HG02623 (cell line): ENCODE results near the gene ACER2.
A peak's percentile ranks its signal among the peaks of the same experiment; 100 is the strongest.

Experiments used
- ATAC-seq: cut with Tn5 transposase; IDR thresholded peaks from one replicate; pipeline ENCODE4 v1.9.1; 2021; ENCODE audit warnings: moderate library complexity; ENCODE audit not compliant: unreplicated experiment

The ACER2 gene

DNA sequence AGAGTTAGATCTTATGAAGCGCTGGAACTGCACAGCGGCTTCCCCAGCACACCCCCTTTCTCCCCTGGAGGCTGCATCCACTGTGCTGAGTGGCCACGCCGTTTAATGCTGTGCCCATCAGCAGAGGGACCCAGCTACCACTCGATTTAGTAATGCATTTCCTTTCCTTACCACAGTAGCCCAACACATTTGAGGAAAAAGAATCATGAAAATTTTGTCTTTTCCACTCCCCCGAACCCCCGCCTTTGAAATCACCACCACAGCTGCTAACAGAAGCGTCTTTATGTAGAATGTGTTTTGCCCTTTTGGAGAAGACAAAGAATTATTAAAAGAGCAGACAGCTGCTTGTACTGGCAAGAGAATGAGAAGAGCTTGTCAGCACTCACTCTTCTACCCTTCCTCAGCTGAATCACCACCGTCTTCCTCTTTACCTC lies 73.2 kb downstream of the ACER2 start:
- no peak for ATAC-seq

DNA sequence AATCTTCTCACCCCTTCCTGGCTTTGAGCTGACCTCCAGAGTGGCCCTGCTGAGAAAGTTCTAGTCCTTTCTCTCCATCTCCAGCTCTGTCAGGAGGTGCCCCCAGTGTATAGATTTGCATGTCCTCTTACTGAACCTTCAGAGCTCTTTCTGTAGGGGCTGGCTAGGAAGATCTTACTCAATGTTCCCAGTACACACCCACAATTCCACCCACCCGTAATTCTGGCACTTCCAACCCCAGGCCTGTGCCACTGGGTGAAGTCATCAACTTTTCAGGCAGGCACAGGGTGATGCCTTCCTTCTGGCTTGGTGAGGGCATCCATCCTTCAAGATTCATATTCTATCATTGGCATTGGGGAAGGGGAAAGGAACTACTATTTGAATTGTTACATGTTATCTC lies 75.9 kb downstream of the ACER2 start:
- no peak for ATAC-seq

DNA sequence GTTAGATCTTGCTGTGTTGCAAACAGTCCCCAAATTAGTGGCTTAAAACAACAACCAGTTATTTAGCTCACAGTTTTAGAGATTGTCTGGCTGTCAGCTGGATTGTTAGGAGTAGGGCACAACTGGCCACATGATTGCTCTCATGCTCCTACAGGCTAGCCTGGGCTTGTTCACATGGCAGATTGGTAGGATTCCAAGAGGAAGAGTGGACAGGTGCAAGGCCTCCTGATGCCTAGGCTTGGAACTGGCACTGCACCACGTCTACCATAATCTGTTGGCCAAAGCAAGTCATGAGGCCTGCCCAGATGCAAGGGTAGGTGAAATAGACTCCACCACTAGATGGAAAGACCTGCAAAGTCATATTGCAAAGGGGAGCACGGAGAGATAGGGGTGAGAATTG lies 76.4 kb downstream of the ACER2 start:
- no peak for ATAC-seq

DNA sequence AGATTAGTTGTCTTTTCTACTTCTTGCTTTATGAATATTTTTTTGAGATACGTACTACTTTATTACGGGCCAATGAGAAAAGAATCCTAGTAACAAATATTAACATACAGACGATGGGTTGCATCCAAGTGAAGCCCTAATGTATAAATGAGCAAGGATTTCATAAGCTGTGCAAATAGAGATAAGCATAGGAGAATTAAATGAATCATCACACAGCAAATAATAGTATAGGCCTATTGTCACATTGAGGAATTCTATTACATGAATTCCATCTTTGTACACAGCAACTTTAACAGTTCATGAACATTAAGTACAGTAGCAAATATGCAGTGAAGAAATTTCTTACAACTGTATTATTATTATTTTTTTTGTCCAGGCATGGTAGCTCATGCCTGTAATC lies 78.0 kb downstream of the ACER2 start:
- no peak for ATAC-seq

DNA sequence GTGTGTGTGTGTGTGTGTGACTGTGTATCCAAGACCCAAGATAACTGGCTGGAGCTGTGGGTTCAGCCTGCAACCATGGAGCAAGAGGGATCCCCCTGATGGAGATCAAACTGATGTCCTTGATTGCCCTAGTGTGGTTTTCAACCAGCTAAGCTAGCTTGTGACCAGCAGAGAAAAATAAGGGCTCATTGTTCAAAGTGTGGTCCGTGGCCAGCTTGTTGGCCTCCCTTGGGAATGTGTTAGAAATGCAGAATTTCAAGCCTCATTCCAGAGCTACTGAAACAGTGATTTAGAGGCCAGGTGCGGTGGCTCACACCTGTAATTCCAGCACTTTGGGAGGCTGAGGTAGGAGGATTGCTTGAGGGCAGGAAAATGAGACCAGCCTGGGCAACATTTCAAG lies 79.9 kb downstream of the ACER2 start:
- ATAC-seq: no peak

DNA sequence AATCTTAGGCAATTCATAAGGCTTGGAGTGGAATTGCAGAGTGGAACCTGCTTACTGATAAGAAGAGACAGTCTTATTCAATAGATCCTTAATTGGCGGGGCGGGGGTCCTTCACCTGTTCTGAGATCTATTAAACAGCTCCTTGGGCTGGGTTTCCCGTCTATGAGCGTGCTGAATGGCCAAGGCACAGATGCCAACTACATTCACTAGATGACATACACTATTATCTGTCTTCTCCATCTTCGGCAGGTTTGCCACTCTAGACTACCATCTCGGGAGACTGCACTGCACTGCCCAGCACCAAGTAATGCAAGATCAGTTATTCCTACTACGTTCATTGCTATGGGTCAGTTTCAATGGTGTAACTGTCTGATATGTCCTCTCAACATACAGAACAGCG lies 81.5 kb downstream of the ACER2 start:
- no peak for ATAC-seq

DNA sequence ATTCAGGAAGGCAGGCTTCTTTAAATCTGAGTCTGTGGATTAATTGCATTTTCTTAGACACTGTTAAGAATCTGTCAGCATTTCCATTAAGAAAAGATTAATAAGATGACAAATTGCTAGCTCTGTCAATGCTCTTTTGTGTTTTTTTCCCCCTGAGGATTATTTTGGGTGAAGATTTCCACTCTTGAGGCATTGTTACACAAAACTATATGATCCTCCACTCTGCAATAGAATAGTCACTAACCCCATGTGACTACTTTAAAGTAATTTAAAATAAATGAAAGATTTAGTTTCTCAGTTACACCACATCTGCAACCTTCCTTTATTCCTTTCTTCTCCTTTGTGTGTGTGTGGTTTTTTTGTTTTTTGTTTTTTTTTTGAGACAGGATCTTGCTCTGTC lies 82.0 kb downstream of the ACER2 start:
- no peak for ATAC-seq

DNA sequence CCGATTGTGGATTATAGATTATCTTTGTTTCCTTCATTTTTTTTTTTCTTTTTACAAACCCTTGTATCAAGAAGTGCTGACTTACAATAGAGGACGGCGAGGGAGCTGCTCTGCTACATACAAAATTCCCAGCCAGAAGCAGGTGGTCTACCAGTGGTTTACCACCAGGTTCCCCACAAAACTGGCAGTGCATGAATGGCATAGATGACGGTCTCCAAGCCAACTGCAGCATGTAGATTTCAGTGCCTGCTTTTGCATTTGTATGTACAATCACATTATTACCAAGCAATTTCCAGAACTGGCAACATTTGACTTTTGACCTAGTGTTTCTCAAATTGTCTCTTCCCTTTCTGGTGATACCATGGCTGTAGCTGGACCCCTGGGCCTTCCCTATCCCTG lies 84.0 kb downstream of the ACER2 start:
- ATAC-seq: no peak

DNA sequence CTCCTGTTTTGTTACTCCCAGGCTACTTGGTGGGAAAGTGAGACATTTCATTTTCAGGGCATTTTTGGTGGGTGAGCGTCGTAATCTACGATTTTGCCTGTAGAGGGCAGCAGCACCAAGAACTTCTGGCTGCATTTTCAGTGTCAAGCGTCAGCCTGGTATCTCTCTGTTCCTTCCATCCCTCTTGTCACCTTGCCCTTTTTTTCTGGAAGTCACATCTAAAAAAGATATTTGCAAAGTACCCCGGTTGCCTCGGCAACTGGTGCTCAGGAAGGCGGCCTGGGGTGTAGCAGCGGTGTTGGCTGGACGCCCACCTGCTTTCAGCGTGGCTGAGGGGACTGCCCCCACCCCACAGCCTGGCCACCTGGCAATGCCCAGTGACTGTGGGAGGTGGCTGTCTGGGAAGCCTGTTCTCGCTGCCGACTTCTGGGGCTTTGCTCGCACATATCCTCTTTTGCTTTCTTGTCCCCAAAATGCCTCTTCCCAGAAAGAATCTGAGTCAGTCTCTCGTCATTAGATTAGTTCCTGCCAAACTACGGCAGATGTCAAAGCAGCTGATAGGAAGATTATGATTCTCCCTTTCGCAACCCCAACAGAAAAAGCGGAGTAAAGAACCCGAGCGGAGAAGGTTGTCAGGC lies 84.5 kb downstream of the ACER2 start:
- ATAC-seq: peak; percentile 74

DNA sequence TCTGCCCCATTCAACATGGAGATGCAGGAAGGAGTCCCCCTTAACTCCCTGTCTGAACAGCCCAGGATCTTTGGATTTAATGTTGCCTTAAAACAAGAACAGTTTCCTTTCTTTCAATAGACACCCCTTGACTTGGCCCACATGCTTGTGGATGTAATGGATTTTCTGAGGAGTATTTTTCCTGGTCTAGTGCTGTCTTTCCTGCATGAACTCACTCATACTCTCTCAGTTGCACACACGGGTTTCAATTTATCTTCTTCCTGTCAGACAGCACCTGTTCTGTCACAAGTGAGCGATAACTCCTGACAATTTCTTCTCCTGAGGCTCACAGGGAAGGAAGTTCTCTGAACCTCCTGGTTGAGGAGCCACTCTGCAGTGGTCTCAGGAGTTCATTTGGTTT lies 85.1 kb downstream of the ACER2 start:
- no peak for ATAC-seq

DNA sequence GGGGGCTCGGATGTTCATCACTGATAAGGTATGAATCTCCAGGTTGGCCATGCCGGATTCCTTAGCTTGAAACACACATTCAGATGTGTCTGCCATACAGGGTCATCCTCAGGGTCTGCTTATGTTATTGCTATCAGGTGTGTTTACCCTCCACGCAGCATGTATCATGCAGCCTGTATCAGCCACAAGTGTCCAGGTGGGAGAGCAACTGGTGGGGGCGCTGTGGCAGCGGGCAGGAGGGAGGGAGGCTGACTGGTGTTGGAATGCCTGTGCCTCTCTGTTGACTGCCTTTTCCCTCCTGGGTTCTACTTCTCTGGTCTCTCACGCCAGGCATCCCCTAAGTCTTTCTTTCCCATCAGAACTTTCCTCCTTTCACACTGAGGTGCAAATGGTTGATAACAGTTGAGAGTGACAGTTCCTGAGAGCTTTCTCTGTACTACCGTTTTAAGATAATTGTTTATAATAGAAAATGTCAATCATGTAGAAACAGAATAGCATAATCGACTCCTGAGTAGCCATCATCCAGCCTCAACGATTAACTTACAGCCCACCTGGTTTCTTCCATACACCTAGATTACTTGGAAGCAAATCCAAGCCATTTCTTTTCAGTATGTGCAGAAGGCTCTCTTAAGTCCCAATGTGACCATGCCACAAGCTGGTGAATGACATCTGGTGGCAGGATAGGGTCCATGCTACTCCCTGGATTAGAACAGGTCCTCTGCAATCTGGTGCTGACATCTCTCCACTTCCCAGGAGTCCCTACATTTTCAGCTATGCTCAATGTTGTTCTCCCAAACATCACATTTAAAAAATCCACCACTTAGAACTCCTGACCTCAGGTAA lies 86.6 kb downstream of the ACER2 start:
- ATAC-seq: no peak

DNA sequence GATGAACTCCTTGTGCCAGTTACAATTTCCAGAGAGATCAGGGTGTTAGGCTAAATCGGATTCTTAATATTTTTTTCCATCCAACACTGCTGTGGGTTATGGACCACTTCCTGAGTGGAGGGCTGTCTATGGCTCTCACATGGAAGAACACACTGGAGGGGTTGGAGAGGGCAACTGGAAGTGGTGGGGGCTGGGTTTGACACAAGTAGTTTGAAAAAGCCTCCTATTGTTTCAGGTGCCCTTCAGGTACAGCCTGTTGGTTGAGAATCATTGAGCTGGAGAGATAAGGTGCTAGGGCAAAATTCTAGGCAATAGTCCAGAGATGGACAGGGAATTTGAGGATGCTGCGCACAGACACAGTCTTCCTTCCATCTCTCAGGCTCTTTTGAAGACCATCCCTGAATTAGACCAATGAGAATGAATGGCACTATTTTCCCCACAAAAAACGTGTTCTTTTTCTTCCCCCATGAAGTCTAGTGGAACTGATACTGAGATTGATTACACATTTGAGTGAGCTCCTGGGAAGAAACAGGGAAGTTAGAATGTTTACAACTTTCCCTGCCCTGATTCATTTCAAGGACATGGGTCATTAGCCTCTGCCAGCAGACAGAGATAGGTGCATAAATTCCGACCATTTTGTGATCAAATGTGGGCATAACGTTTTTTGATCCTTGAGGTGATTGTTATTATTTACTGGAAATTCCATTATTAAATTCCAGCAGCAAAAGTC lies 87.7 kb downstream of the ACER2 start:
- ATAC-seq: no peak

DNA sequence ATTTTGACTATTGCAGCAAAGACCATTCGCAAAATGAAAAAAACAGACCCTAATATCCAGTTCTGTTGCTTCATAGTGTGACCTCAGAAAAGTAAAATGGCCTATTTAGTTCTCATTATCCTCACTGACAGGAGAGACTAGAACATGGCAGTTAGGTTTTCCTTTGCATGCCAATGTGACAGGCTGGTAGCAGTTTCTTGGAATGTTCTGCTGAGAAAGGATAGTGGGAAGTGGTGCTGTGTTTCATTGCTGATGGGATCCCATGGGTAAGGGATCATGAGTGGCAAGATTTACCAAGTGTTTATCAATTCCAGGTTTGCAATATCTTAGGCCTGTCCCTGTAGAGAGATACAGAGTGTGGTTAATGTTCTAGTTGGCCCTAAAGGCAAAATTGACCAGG lies 88.5 kb downstream of the ACER2 start:
- no peak for ATAC-seq

DNA sequence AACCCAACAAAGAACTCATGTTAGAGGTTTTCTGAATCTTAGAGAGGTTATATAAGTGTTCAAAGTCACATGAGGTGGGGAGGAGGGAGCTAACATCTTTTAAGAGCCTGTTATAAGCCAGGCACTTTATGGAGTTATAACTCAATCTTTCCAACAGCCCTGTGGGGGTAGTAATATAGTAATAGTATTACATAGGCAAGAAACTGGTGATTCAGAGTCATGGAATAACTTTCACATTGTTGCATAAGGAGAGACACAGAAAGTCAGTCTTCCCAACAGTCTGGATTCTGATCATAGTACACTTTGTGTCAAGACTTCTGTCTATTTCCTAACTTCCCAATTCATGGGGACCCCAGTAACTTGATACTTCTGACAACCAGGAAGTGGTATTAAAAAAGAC lies 89.2 kb downstream of the ACER2 start:
- ATAC-seq: no peak
